Renal pelvis (tissue), 4 donors: ENCODE results near the gene CEBPA. TPM values are rescaled to one million over a fixed set of nuclear protein-coding genes. Genes with fewer than 3 reads are reported as not detected.

ENCODE experiments used
- DNase-seq: peaks from one replicate; pipeline ENCODE4 v3.0.0-alpha.2; 2013
- polyA plus RNA-seq, 3 donors: library from polyadenylated mRNA; unstranded; fragments of 120-200 nt; gene quantifications; one replicate each; pipeline ENCODE4 v1.2.1, GENCODE V29; 2013; ENCODE audit not compliant: insufficient read length in 3 of 3

Gene CEBPA
- polyA plus RNA-seq, 3 donors, result 4.0 to 8.5 (median 4.5) TPM

GRCh38 chr19:33290082-33290815, 12.1 kb downstream of the CEBPA start:
- DNase-seq, result no peak

GRCh38 chr19:33289261-33289660, 13.1 kb downstream of the CEBPA start:
- DNase-seq, result no peak

- no peak for DNase-seq
Observed at GRCh38 chr19:33288666-33289065, 13.7 kb downstream of the CEBPA start.

- no peak for DNase-seq
Observed at GRCh38 chr19:33287927-33288326, 14.4 kb downstream of the CEBPA start.

GRCh38 chr19:33287438-33287837, 14.9 kb downstream of the CEBPA start:
- DNase-seq, result no peak

- no peak for DNase-seq
Observed at GRCh38 chr19:33286899-33287298, 15.4 kb downstream of the CEBPA start.

GRCh38 chr19:33285441-33285927, 16.9 kb downstream of the CEBPA start:
- no peak for DNase-seq

GRCh38 chr19:33284756-33285155, 17.6 kb downstream of the CEBPA start:
- DNase-seq, result no peak

- no peak for DNase-seq
Observed at GRCh38 chr19:33284146-33284643, 18.1 kb downstream of the CEBPA start.

- no peak for DNase-seq
Observed at GRCh38 chr19:33283589-33283988, 18.7 kb downstream of the CEBPA start.

- DNase-seq, result no peak
Observed at GRCh38 chr19:33282036-33282671, 20.2 kb downstream of the CEBPA start.

- DNase-seq, result no peak
Observed at GRCh38 chr19:33281296-33281926, 20.9 kb downstream of the CEBPA start.

GRCh38 chr19:33280351-33280921, 21.9 kb downstream of the CEBPA start:
- no peak for DNase-seq

GRCh38 chr19:33279430-33280350, 22.6 kb downstream of the CEBPA start:
- no peak for DNase-seq

GRCh38 chr19:33278403-33279269, 23.7 kb downstream of the CEBPA start:
- DNase-seq, result no peak

GRCh38 chr19:33278023-33278402, 24.3 kb downstream of the CEBPA start:
- no peak for DNase-seq

GRCh38 chr19:33277434-33277833, 24.9 kb downstream of the CEBPA start:
- DNase-seq, result no peak

- no peak for DNase-seq
Observed at GRCh38 chr19:33275933-33276619, 26.3 kb downstream of the CEBPA start.

GRCh38 chr19:33275559-33275932, 26.8 kb downstream of the CEBPA start:
- no peak for DNase-seq
